T-helper 17 cell (primary cell): ENCODE data around the gene SYT3. TPM values are rescaled to one million over a fixed set of nuclear protein-coding genes. Genes with fewer than 3 reads are reported as not detected.

ENCODE experiments used
- ATAC-seq: fragments of 150-1000 bp; cut with Tn5 transposase; 2 replicates; pipeline ENCODE4 v1.10.0; 2021; ENCODE audit warnings: mild to moderate bottlenecking, moderate library complexity
- DNase-seq, 3 donors: peaks; one replicate each; pipeline versions ENCODE4 v3.0.0 to v3.0.0-alpha.2; 2020 to 2021
- H3K9me3 ChIP-seq: one replicate; pipeline ENCODE4 v1.7.0; 2013; ENCODE audit warnings: low read length, mild to moderate bottlenecking; ENCODE audit not compliant: control insufficient read depth, poor library complexity, severe bottlenecking
- H3K27ac Mint-ChIP-seq: one replicate; pipeline ENCODE4 v1.8.0; 2022; ENCODE audit warnings: mild to moderate bottlenecking, moderate library complexity, mixed read lengths
- H3K27me3 Mint-ChIP-seq: one replicate; pipeline ENCODE4 v1.8.0; 2022; ENCODE audit warnings: mixed read lengths
- H3K36me3 Mint-ChIP-seq: one replicate; pipeline ENCODE4 v1.8.0; 2022; ENCODE audit warnings: low read depth, mixed read lengths
- H3K4me1 Mint-ChIP-seq: one replicate; pipeline ENCODE4 v1.8.0; 2022; ENCODE audit warnings: mild to moderate bottlenecking, mixed read lengths
- H3K4me3 Mint-ChIP-seq: one replicate; pipeline ENCODE4 v1.8.0; 2022; ENCODE audit warnings: mild to moderate bottlenecking, moderate library complexity, mixed read lengths
- total RNA-seq, 4 donors: library from RNA in 2 of 4; stranded (reverse) in 2 of 4; gene quantifications; one replicate each; pipeline ENCODE4 v1.2.3 and lab custom pipeline; 2022 to 2026

SYT3 gene
- total RNA-seq, 2 donors from 2014 or later, result not detected

GRCh38 chr19:50668416-50668815, 28.7 kb upstream of the SYT3 start:
- no peak overlapping the region for H3K4me3 Mint-ChIP-seq
- peaks cover 9% of the 10 kb centered on the region for H3K4me1 Mint-ChIP-seq
- no peak for ATAC-seq
- peaks cover 58% of the 10 kb centered on the region for H3K27me3 Mint-ChIP-seq
- H3K36me3 Mint-ChIP-seq, result peaks cover 7% of the 10 kb centered on the region
- no peak for DNase-seq
- no peak overlapping the region for H3K27ac Mint-ChIP-seq
- peaks cover 2% of the 10 kb centered on the region for H3K9me3 ChIP-seq

GRCh38 chr19:50667759-50668231, 28.1 kb upstream of the SYT3 start:
- peaks cover 2% of the 10 kb centered on the region for H3K9me3 ChIP-seq
- Mint-ChIP-seq H3K4me3 (no peak overlapping the region), H3K27me3 (peaks cover 55% of the 10 kb centered on the region), H3K27ac (no peak overlapping the region), H3K4me1 (peaks cover 4% of the 10 kb centered on the region), H3K36me3 (peaks cover 5% of the 10 kb centered on the region)
- no peak for DNase-seq
- ATAC-seq, result no peak

GRCh38 chr19:50667177-50667758, 27.6 kb upstream of the SYT3 start:
- peaks cover 4% of the 10 kb centered on the region for H3K4me1 Mint-ChIP-seq
- no peak for DNase-seq
- H3K27me3 Mint-ChIP-seq, result peaks cover 55% of the 10 kb centered on the region
- no peak overlapping the region for H3K27ac Mint-ChIP-seq
- H3K36me3 Mint-ChIP-seq, result peaks cover 5% of the 10 kb centered on the region
- H3K4me3 Mint-ChIP-seq, result no peak overlapping the region
- peaks cover 2% of the 10 kb centered on the region for H3K9me3 ChIP-seq
- no peak for ATAC-seq

- DNase-seq (no peak), ATAC-seq (no peak)
- H3K36me3 Mint-ChIP-seq, result peaks cover 5% of the 10 kb centered on the region
- H3K27ac Mint-ChIP-seq, result no peak overlapping the region
- peaks cover 48% of the 10 kb centered on the region for H3K27me3 Mint-ChIP-seq
- no peak overlapping the region for H3K4me3 Mint-ChIP-seq
- H3K9me3 ChIP-seq, result peaks cover 2% of the 10 kb centered on the region
- H3K4me1 Mint-ChIP-seq, result peaks cover 4% of the 10 kb centered on the region
Observed at GRCh38 chr19:50666346-50667176, 26.9 kb upstream of the SYT3 start.

GRCh38 chr19:50664204-50664603, 24.5 kb upstream of the SYT3 start:
- Mint-ChIP-seq H3K27ac (peak overlapping the region; percentile 34), H3K36me3 (peaks cover 6% of the 10 kb centered on the region), H3K4me3 (no peak overlapping the region), H3K27me3 (peaks cover 31% of the 10 kb centered on the region), H3K4me1 (no peaks in the 10 kb centered on the region)
- peaks cover 1% of the 10 kb centered on the region for H3K9me3 ChIP-seq
- DNase-seq (no peak), ATAC-seq (no peak)

GRCh38 chr19:50663482-50663790, 23.8 kb upstream of the SYT3 start:
- ATAC-seq (no peak), DNase-seq (no peak)
- Mint-ChIP-seq H3K27ac (no peak overlapping the region), H3K36me3 (peaks cover 6% of the 10 kb centered on the region), H3K27me3 (peaks cover 27% of the 10 kb centered on the region), H3K4me3 (no peak overlapping the region), H3K4me1 (peaks cover 1% of the 10 kb centered on the region)
- H3K9me3 ChIP-seq, result no peaks in the 10 kb centered on the region

- no peak for DNase-seq
- no peak overlapping the region for H3K27ac Mint-ChIP-seq
- H3K4me1 Mint-ChIP-seq, result peaks cover 6% of the 10 kb centered on the region
- peaks cover 30% of the 10 kb centered on the region for H3K27me3 Mint-ChIP-seq
- H3K36me3 Mint-ChIP-seq, result peaks cover 8% of the 10 kb centered on the region
- no peaks in the 10 kb centered on the region for H3K9me3 ChIP-seq
- H3K4me3 Mint-ChIP-seq, result no peak overlapping the region
- no peak for ATAC-seq
Observed at GRCh38 chr19:50662651-50663481, 23.2 kb upstream of the SYT3 start.

GRCh38 chr19:50661766-50662650, 22.3 kb upstream of the SYT3 start:
- Mint-ChIP-seq H3K27me3 (peaks cover 38% of the 10 kb centered on the region), H3K4me3 (no peak overlapping the region)

GRCh38 chr19:50661023-50661422, 21.3 kb upstream of the SYT3 start:
- Mint-ChIP-seq H3K27me3 (peaks cover 39% of the 10 kb centered on the region), H3K4me3 (no peak overlapping the region), H3K36me3 (peaks cover 8% of the 10 kb centered on the region), H3K27ac (no peak overlapping the region), H3K4me1 (peaks cover 6% of the 10 kb centered on the region)
- ATAC-seq (no peak), DNase-seq (no peak)
- H3K9me3 ChIP-seq, result peaks cover 2% of the 10 kb centered on the region

More at GRCh38 chr19:50661766-50662650, 22.3 kb upstream of the SYT3 start:
- peaks cover 2% of the 10 kb centered on the region for H3K9me3 ChIP-seq
- ATAC-seq, result no peak
- H3K27ac Mint-ChIP-seq, result no peak overlapping the region
- peaks cover 6% of the 10 kb centered on the region for H3K4me1 Mint-ChIP-seq
- peaks cover 8% of the 10 kb centered on the region for H3K36me3 Mint-ChIP-seq
- no peak for DNase-seq

GRCh38 chr19:50660088-50660366, 20.3 kb upstream of the SYT3 start:
- Mint-ChIP-seq H3K4me1 (peaks cover 6% of the 10 kb centered on the region), H3K27me3 (peaks cover 36% of the 10 kb centered on the region), H3K27ac (no peak overlapping the region), H3K36me3 (peaks cover 8% of the 10 kb centered on the region), H3K4me3 (no peak overlapping the region)
- ATAC-seq, result no peak
- peaks cover 2% of the 10 kb centered on the region for H3K9me3 ChIP-seq
- DNase-seq, result no peak

GRCh38 chr19:50659318-50660087, 19.8 kb upstream of the SYT3 start:
- Mint-ChIP-seq H3K36me3 (peaks cover 8% of the 10 kb centered on the region), H3K27ac (no peak overlapping the region), H3K4me1 (peaks cover 6% of the 10 kb centered on the region), H3K27me3 (peaks cover 31% of the 10 kb centered on the region), H3K4me3 (peak overlapping the region; percentile 25)
- no peak for DNase-seq
- peaks cover 2% of the 10 kb centered on the region for H3K9me3 ChIP-seq
- ATAC-seq, result no peak
